Left lung (tissue), 10 donors: ENCODE measurements around the gene WDFY1. TPM values are rescaled to one million over a fixed set of nuclear protein-coding genes. Genes with fewer than 3 reads are reported as not detected.

Experiments used
- ATAC-seq: fragments of 200-7000 bp; cut with Tn5 transposase; one replicate; pipeline ENCODE4 v1.9.1; 2020; ENCODE audit warnings: moderate library complexity
- DNase-seq, 4 donors: peaks; one replicate each; pipeline ENCODE4 v3.0.0-alpha.2; 2013 to 2020
- H3K27ac ChIP-seq, 2 donors: fragments of 200-600 bp; sonication (generic) in 1 of 2; one replicate each; pipeline versions ENCODE4 v1.5.0 to v1.8.0; 2020 to 2021
- H3K27me3 ChIP-seq, 2 donors: fragments of 200-600 bp; sonication (generic) in 1 of 2; one replicate each; pipeline versions ENCODE4 v1.5.0 to v1.8.0; 2020 to 2021
- H3K36me3 ChIP-seq, 2 donors: fragments of 200-600 bp; sonication (generic) in 1 of 2; one replicate each; pipeline versions ENCODE4 v1.5.0 to v1.8.0; 2020 to 2021
- H3K4me1 ChIP-seq, 2 donors: fragments of 200-600 bp; one replicate each; pipeline ENCODE4 v1.8.0; 2021
- H3K4me3 ChIP-seq, 2 donors: fragments of 200-600 bp; sonication (generic) in 1 of 2; one replicate each; pipeline versions ENCODE4 v1.5.0 to v1.8.0; 2020 to 2021; ENCODE audit warnings: mild to moderate bottlenecking in 1 of 2
- H3K9me3 ChIP-seq, 2 donors: fragments of 200-600 bp; sonication (generic) in 1 of 2; one replicate each; pipeline versions ENCODE4 v1.5.0 to v1.8.0; 2020 to 2021
- intact Hi-C, 2 donors: fragments of 100-400 bp; cut with DNase I; formaldehyde crosslinking; loops; one replicate each; pipeline versions ENCODE4 v1.11.2 to v1.14.2; 2022
- polyA plus RNA-seq, 6 donors: library from polyadenylated mRNA; unstranded; fragments of 120-200 nt; gene quantifications; one replicate each; pipeline ENCODE4 v1.2.1, GENCODE V29; 2013; ENCODE audit not compliant: insufficient read length in 6 of 6
- total RNA-seq, 2 donors: library from RNA; stranded (reverse); fragmentation: NEBNext Ultra II Directional; extraction: Animal tissue kit (Norgen Biotek cat#: 25700); gene quantifications; one replicate each; pipeline ENCODE4 v1.2.1, GENCODE V29; 2021
- TF ChIP-seq, protein P1 (sequence below), 2 donors: fragments of 200-600 bp; sonication (generic) in 1 of 2; IDR thresholded peaks; one replicate each; pipeline versions ENCODE4 v1.5.0 to v1.8.0; 2021; ENCODE audit warnings: antibody characterized with exemption in 2 of 2
- donor health status: DM: no; HTN: yes; CAD: no.
- donor health status: DM: no; HTN: no; CAD: no.

WDFY1 gene
- total and polyA plus RNA-seq, 8 donors, result 45.5 to 71.9 (median 67.5) TPM

DNA sequence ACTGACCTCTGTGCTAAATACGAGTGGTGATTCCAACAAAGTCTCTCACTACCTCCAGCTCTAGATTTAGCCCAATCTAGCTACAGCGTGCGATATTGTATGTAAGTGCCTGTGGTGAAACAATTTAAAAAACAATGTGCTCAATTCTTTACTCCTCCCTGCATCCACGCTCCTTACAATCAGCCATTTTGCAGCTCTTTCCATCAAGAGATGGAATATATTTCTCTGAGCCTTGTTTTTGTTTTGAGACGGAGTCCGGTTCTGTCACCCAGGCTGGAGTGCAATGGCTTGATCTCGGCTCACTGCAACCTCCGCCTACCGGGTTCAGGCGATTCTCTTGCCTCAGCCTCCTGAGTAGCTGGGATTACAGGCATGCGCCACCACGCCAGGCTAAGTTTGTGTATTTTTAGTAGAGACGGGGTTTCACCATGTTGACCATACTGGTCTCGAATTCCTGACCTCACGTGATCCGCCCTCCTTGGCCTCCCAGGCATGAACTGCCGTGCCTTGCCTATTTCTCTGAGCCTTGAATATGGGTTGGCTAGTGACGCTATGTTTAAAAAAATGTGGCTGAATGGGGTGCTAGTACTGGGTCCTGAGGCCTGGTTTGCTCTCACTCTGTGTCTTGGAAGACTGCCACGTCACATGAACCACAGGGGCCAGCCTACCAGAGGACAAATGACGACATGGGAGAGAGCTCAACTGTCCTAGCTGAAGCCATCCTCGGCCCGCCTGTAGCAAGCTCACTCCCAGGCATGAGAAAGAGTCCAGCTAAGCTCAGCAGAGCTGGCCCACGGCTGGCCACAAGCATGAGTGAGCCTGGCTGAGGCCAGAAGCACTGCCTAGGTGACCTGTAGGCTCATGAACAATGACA lies 14.8 kb downstream of the WDFY1 start:
- intact Hi-C loops, result no loop called here
- Histone ChIP-seq H3K27ac (peak overlapping the region in 1 of 2 donors; percentile 15), H3K27me3 (no peaks in the 10 kb centered on the region), H3K36me3 (no peaks in the 10 kb centered on the region), H3K4me1 (peaks cover 11 to 62% of the 10 kb centered on the region in 2 donors), H3K4me3 (no peak overlapping the region), H3K9me3 (peaks cover 0 to 6% of the 10 kb centered on the region in 2 donors)
- TF ChIP-seq, protein P1, sequence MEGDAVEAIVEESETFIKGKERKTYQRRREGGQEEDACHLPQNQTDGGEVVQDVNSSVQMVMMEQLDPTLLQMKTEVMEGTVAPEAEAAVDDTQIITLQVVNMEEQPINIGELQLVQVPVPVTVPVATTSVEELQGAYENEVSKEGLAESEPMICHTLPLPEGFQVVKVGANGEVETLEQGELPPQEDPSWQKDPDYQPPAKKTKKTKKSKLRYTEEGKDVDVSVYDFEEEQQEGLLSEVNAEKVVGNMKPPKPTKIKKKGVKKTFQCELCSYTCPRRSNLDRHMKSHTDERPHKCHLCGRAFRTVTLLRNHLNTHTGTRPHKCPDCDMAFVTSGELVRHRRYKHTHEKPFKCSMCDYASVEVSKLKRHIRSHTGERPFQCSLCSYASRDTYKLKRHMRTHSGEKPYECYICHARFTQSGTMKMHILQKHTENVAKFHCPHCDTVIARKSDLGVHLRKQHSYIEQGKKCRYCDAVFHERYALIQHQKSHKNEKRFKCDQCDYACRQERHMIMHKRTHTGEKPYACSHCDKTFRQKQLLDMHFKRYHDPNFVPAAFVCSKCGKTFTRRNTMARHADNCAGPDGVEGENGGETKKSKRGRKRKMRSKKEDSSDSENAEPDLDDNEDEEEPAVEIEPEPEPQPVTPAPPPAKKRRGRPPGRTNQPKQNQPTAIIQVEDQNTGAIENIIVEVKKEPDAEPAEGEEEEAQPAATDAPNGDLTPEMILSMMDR (IDR thresholded peaks at IDR 0.05), result no peak
- DNase-seq (peak in 3 of 4 donors; percentile 71 to 78 (median 74)), ATAC-seq (peak; percentile 68)

- no peak overlapping the region for H3K27ac ChIP-seq
- H3K4me3 ChIP-seq, result no peak overlapping the region
- peaks cover 11 to 55% of the 10 kb centered on the region in 2 donors for H3K4me1 ChIP-seq
- peaks cover 0 to 6% of the 10 kb centered on the region in 2 donors for H3K9me3 ChIP-seq
- no peak for ATAC-seq
- DNase-seq, result peak in 1 of 4 donors; percentile 55
- TF ChIP-seq, protein P1 (IDR thresholded peaks at IDR 0.05), result no peak
- H3K27me3 ChIP-seq, result no peaks in the 10 kb centered on the region
- intact Hi-C loops, result no loop called here
- no peaks in the 10 kb centered on the region for H3K36me3 ChIP-seq
Observed at GRCh38 chr2:223929571-223930102, 15.5 kb downstream of the WDFY1 start.

- intact Hi-C loops, result no loop called here
- peaks cover 0 to 6% of the 10 kb centered on the region in 2 donors for H3K9me3 ChIP-seq
- H3K36me3 ChIP-seq, result no peaks in the 10 kb centered on the region
- ATAC-seq (peak; percentile 60), DNase-seq (no peak)
- H3K27me3 ChIP-seq, result no peaks in the 10 kb centered on the region
- no peak overlapping the region for H3K4me3 ChIP-seq
- no peak overlapping the region for H3K27ac ChIP-seq
- peaks cover 9 to 48% of the 10 kb centered on the region in 2 donors for H3K4me1 ChIP-seq
- TF ChIP-seq, protein P1 (IDR thresholded peaks at IDR 0.05), result no peak
Observed at GRCh38 chr2:223928113-223929006, 16.8 kb downstream of the WDFY1 start.

- Histone ChIP-seq H3K36me3 (no peaks in the 10 kb centered on the region), H3K4me3 (no peak overlapping the region), H3K9me3 (peaks cover 0 to 6% of the 10 kb centered on the region in 2 donors), H3K27ac (no peak overlapping the region), H3K4me1 (peaks cover 0 to 44% of the 10 kb centered on the region in 2 donors), H3K27me3 (no peaks in the 10 kb centered on the region)
- ATAC-seq (no peak), DNase-seq (no peak)
- intact Hi-C loops, result no loop called here
- TF ChIP-seq, protein P1 (IDR thresholded peaks at IDR 0.05), result no peak
Observed at GRCh38 chr2:223925106-223925505, 20.0 kb downstream of the WDFY1 start.
